Measurements from ENCODE around the gene DHRS11. TPM values are rescaled to one million over a fixed set of nuclear protein-coding genes. Genes with fewer than 3 reads are reported as not detected.
A peak's percentile ranks its signal among the peaks of the same experiment; 100 is the strongest.

DHRS11 gene
- total RNA-seq, 1 donor from 2014 or later: 7.1 TPM

- no peak overlapping the region for H3K4me3 ChIP-seq (ENCODE audit: insufficient read depth, low read depth, low read length)
- Mint-ChIP-seq H3K36me3 (ENCODE audit: low read depth, unreplicated experiment) (peaks cover 17% of the 10 kb centered on the region), H3K9me3 (ENCODE audit: unreplicated experiment) (no peaks in the 10 kb centered on the region), H3K27ac (ENCODE audit: unreplicated experiment) (no peak overlapping the region), H3K4me1 (ENCODE audit: low read depth, unreplicated experiment) (peaks cover 15% of the 10 kb centered on the region), H3K4me3 (ENCODE audit: unreplicated experiment) (peak overlapping the region; percentile 20), H3K27me3 (ENCODE audit: low read depth, unreplicated experiment) (no peaks in the 10 kb centered on the region)
- FAIRE-seq (no peak), DNase-seq (ENCODE audit: low read depth) (peak; percentile 39)
- TF ChIP-seq EZH2 (IDR thresholded peaks at IDR 0.05; ENCODE audit: insufficient read depth, low read length) (no peak), CTCF (IDR thresholded peaks at IDR 0.05; ENCODE audit: insufficient read depth, low read depth, low read length) (no peak)
- no peak overlapping the region for H2AFZ ChIP-seq (ENCODE audit: low read depth, low read length)
- no peaks in the 10 kb centered on the region for H3K9me3 ChIP-seq (ENCODE audit: insufficient read depth, low read depth, low read length)
- H3K4me1 ChIP-seq (ENCODE audit: insufficient read depth, low read length): no peaks in the 10 kb centered on the region
- H3K4me2 ChIP-seq (ENCODE audit: low read length): no peak overlapping the region
- peaks cover 29% of the 10 kb centered on the region for H3K36me3 ChIP-seq (ENCODE audit: insufficient read depth, low read length)
- no peak overlapping the region for H3K9ac ChIP-seq (ENCODE audit: low read length)
- peaks cover 48% of the 10 kb centered on the region for H3K79me2 ChIP-seq (ENCODE audit: insufficient read depth, low read length)
- no peaks in the 10 kb centered on the region for H3K27me3 ChIP-seq (ENCODE audit: insufficient read depth, low read length)
- no peak overlapping the region for H3K27ac ChIP-seq (ENCODE audit: low read depth, low read length)
- peaks cover 56% of the 10 kb centered on the region for H4K20me1 ChIP-seq (ENCODE audit: insufficient read depth, low read length)
Observed at GRCh38 chr17:36578671-36579070, 13.0 kb upstream of the DHRS11 start.

GRCh38 chr17:36583787-36584186 lies 7.9 kb upstream of the DHRS11 start:
- no peaks in the 10 kb centered on the region for H3K27me3 Mint-ChIP-seq (ENCODE audit: low read depth, unreplicated experiment)
- Histone ChIP-seq H4K20me1 (ENCODE audit: insufficient read depth, low read length) (peaks cover 40% of the 10 kb centered on the region), H3K4me3 (ENCODE audit: insufficient read depth, low read depth, low read length) (no peak overlapping the region), H3K27me3 (ENCODE audit: insufficient read depth, low read length) (no peaks in the 10 kb centered on the region), H3K9ac (ENCODE audit: low read length) (no peak overlapping the region), H3K9me3 (ENCODE audit: insufficient read depth, low read depth, low read length) (no peaks in the 10 kb centered on the region), H2AFZ (ENCODE audit: low read depth, low read length) (no peak overlapping the region), H3K27ac (ENCODE audit: low read depth, low read length) (no peak overlapping the region), H3K4me2 (ENCODE audit: low read length) (no peak overlapping the region), H3K4me1 (ENCODE audit: insufficient read depth, low read length) (no peaks in the 10 kb centered on the region), H3K79me2 (ENCODE audit: insufficient read depth, low read length) (peaks cover 19% of the 10 kb centered on the region), H3K36me3 (ENCODE audit: insufficient read depth, low read length) (peaks cover 42% of the 10 kb centered on the region)
- no peak overlapping the region for H3K4me3 Mint-ChIP-seq (ENCODE audit: unreplicated experiment)
- H3K4me1 Mint-ChIP-seq (ENCODE audit: low read depth, unreplicated experiment): peaks cover 8% of the 10 kb centered on the region
- no peak for DNase-seq (ENCODE audit: low read depth)
- peaks cover 16% of the 10 kb centered on the region for H3K36me3 Mint-ChIP-seq (ENCODE audit: low read depth, unreplicated experiment)
- no peaks in the 10 kb centered on the region for H3K9me3 Mint-ChIP-seq (ENCODE audit: unreplicated experiment)
- TF ChIP-seq EZH2 (IDR thresholded peaks at IDR 0.05; ENCODE audit: insufficient read depth, low read length) (no peak), CTCF (IDR thresholded peaks at IDR 0.05; ENCODE audit: insufficient read depth, low read depth, low read length) (no peak)
- FAIRE-seq: no peak
- H3K27ac Mint-ChIP-seq (ENCODE audit: unreplicated experiment): no peak overlapping the region

GRCh38 chr17:36586138-36586537 lies 5.5 kb upstream of the DHRS11 start:
- no peak overlapping the region for H2AFZ ChIP-seq (ENCODE audit: low read depth, low read length)
- H3K27ac Mint-ChIP-seq (ENCODE audit: unreplicated experiment): no peak overlapping the region
- no peak for DNase-seq (ENCODE audit: low read depth)
- no peak overlapping the region for H3K27ac ChIP-seq (ENCODE audit: low read depth, low read length)
- no peak for FAIRE-seq
- H3K9ac ChIP-seq (ENCODE audit: low read length): no peak overlapping the region
- H3K4me3 Mint-ChIP-seq (ENCODE audit: unreplicated experiment): no peak overlapping the region
- TF ChIP-seq EZH2 (IDR thresholded peaks at IDR 0.05; ENCODE audit: insufficient read depth, low read length) (no peak), CTCF (IDR thresholded peaks at IDR 0.05; ENCODE audit: insufficient read depth, low read depth, low read length) (no peak)
- no peaks in the 10 kb centered on the region for H3K9me3 Mint-ChIP-seq (ENCODE audit: unreplicated experiment)
- H3K27me3 ChIP-seq (ENCODE audit: insufficient read depth, low read length): no peaks in the 10 kb centered on the region
- H4K20me1 ChIP-seq (ENCODE audit: insufficient read depth, low read length): peaks cover 49% of the 10 kb centered on the region
- H3K27me3 Mint-ChIP-seq (ENCODE audit: low read depth, unreplicated experiment): no peaks in the 10 kb centered on the region
- H3K4me1 ChIP-seq (ENCODE audit: insufficient read depth, low read length): no peaks in the 10 kb centered on the region
- H3K79me2 ChIP-seq (ENCODE audit: insufficient read depth, low read length): peaks cover 13% of the 10 kb centered on the region
- H3K36me3 Mint-ChIP-seq (ENCODE audit: low read depth, unreplicated experiment): peaks cover 12% of the 10 kb centered on the region
- H3K9me3 ChIP-seq (ENCODE audit: insufficient read depth, low read depth, low read length): no peaks in the 10 kb centered on the region
- no peaks in the 10 kb centered on the region for H3K4me1 Mint-ChIP-seq (ENCODE audit: low read depth, unreplicated experiment)
- no peak overlapping the region for H3K4me3 ChIP-seq (ENCODE audit: insufficient read depth, low read depth, low read length)
- H3K36me3 ChIP-seq (ENCODE audit: insufficient read depth, low read length): peaks cover 43% of the 10 kb centered on the region
- no peak overlapping the region for H3K4me2 ChIP-seq (ENCODE audit: low read length)

Measured in astrocyte (in vitro differentiated cells and primary cell).